ENCODE data around the gene NFATC1. TPM values are rescaled to one million over a fixed set of nuclear protein-coding genes. Genes with fewer than 3 reads are reported as not detected.

The NFATC1 gene
- total RNA-seq, 4 donors from 2014 or later: 10.1 to 15.0 (median 12.7) TPM

DNA sequence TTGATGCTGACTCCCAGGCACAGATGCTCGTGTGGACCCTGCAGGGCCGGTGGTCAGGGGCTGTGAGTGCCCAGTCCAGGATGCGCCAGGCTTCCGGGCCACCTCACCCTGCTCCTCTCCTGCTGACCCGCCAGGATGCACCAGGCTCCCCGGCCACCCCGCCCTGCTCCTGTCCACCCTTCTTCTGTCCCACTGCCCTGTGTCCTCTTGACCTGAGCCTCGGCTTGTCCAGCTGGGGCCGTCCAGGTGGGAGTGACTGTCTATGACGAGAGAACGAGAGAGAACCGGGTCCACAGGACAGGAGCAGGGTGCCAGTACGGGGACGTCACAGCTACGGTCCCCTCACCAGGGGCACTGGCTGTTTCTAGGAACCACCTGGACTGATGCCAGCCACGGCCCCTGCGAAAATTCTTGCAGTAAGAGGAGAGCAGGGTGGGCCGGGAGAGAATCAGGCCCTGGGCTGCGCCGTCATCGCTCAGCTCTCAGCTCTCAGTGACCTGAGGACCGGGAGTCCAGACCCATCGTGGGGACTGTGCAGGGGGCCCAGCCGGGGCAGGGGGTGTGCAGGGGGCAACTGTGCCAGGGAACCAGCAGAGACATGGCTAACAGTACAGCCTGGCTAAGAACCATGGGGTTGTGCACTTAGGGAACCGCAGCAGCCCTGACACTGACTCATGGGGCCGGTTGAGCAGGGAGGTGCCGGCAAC lies 12.9 kb upstream of the NFATC1 start:
- no peaks in the 10 kb centered on the region for H3K4me1 ChIP-seq
- no peak for DNase-seq
- H3K9me3 ChIP-seq: no peaks in the 10 kb centered on the region
- no peak overlapping the region for H3K27ac ChIP-seq
- H3K36me3 ChIP-seq: no peaks in the 10 kb centered on the region
- TF ChIP-seq, protein P1, sequence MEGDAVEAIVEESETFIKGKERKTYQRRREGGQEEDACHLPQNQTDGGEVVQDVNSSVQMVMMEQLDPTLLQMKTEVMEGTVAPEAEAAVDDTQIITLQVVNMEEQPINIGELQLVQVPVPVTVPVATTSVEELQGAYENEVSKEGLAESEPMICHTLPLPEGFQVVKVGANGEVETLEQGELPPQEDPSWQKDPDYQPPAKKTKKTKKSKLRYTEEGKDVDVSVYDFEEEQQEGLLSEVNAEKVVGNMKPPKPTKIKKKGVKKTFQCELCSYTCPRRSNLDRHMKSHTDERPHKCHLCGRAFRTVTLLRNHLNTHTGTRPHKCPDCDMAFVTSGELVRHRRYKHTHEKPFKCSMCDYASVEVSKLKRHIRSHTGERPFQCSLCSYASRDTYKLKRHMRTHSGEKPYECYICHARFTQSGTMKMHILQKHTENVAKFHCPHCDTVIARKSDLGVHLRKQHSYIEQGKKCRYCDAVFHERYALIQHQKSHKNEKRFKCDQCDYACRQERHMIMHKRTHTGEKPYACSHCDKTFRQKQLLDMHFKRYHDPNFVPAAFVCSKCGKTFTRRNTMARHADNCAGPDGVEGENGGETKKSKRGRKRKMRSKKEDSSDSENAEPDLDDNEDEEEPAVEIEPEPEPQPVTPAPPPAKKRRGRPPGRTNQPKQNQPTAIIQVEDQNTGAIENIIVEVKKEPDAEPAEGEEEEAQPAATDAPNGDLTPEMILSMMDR (IDR thresholded peaks at IDR 0.05): no peak
- no peak for TF ChIP-seq POLR2A (IDR thresholded peaks at IDR 0.05)
- no peak overlapping the region for H3K4me3 ChIP-seq (replicated peaks in 1 of 3)
- intact Hi-C loops (cut with DNase I): no loop called here
- WGBS, 2 donors: 52 to 71% methylated on average over 6 to 20 of the region's 27 CpGs
- peaks cover under 1% of the 10 kb centered on the region for H3K27me3 ChIP-seq

DNA sequence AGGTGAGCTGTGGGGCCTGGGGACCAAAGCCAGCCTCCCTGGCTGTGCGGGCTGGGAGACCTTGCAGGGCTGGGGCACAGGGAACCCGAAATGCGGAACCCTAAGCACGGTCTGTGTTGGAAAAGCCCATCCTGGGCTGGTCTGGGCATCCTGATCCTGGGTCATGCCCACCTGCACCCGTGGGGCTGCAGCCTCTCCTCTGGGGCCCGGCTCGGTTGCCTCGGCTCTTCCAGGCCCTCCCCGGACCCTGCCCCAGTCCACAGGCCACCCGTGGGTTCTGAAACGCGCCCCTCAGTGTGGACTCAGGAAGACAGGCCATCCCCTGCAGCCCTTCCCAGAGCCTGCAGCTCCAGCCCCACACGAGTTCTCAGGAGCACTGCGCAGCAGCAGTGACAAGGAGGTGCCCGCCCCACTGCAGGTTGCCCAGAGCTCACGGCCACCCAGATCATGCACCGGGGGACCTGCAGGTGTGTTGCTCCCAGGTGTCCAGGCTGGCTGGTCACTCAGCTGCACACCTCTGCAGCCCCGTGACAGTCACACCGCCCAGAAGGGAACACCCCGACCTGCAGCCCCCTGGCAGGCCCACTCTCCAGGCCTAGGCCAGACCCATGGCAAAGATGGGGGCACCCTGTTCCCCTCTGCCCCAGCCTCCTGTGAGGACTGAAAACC lies 12.2 kb upstream of the NFATC1 start:
- Histone ChIP-seq H3K9me3 (no peaks in the 10 kb centered on the region), H3K36me3 (no peaks in the 10 kb centered on the region), H3K27me3 (peaks cover 7% of the 10 kb centered on the region), H3K4me1 (no peaks in the 10 kb centered on the region), H3K27ac (no peak overlapping the region), H3K4me3 (replicated peaks in 1 of 3) (no peak overlapping the region)
- 82 to 89% methylated on average over 10 to 13 of the region's 20 CpGs for WGBS, 2 donors
- intact Hi-C loops (cut with DNase I): no loop called here
- no peak for TF ChIP-seq POLR2A (IDR thresholded peaks at IDR 0.05)
- no peak for DNase-seq

DNA sequence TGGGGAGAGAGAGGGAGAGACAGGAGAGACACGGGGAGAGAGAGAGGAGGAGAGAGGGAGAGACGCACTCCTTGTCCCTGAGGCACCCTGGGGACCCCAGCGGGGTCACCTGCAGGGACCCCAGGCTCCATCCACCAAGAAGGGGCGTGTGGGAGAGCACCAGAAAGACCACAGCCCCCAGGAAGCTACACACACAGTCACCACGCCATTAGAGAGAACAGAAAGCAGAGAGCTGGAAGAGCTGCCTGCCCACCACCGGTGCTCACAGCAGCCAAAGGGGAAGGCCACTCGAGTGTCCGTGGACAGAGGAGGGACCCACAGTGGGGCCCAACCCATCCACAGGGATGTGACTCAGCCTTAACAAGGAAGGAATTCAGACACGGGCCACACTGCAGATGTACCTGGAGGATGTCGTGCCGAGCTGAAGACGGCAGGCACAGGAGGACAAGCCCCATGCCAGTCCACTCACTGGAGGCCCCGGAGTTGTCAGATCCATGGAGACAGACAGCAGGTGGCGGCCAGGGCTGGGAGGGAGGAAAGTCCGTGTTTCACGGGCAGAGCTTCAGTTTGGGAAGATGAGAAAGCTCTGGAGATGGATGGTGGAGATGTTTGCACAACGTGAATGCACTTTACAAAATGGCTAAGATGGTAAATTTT lies 11.5 kb upstream of the NFATC1 start:
- H3K9me3 ChIP-seq: no peaks in the 10 kb centered on the region
- no peak overlapping the region for H3K4me3 ChIP-seq (replicated peaks in 1 of 3)
- DNase-seq: no peak
- WGBS, 2 donors: 42 to 43% methylated on average over 15 to 17 of the region's 17 CpGs
- TF ChIP-seq, protein P1 (IDR thresholded peaks at IDR 0.05): no peak
- TF ChIP-seq POLR2A (IDR thresholded peaks at IDR 0.05): no peak
- no peak overlapping the region for H3K27ac ChIP-seq
- peaks cover 8% of the 10 kb centered on the region for H3K27me3 ChIP-seq
- no peaks in the 10 kb centered on the region for H3K36me3 ChIP-seq
- intact Hi-C loops (cut with DNase I): no loop called here
- H3K4me1 ChIP-seq: no peaks in the 10 kb centered on the region

DNA sequence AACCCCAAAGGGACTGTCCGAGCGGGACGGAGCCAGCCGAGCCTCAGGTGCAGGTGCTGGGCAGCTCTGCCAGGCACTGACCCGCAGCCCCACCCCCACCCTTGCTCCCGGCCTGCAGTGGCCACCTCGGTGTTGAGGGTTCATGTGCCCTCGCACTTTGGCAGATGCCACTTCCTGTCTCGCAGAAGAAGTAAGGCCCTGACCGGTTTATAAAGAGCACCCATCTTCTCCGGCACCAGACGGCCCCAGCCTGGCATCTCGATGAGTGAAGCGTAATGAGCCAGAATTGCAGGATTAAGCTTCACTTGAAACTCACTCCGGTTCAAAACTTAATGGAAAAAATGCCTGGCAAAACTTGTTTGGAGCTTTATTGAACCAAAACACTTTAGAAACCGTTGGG lies 10.9 kb upstream of the NFATC1 start:
- H3K27me3 ChIP-seq: peaks cover 13% of the 10 kb centered on the region
- no peaks in the 10 kb centered on the region for H3K4me1 ChIP-seq
- intact Hi-C loops (cut with DNase I): no loop called here
- TF ChIP-seq POLR2A (IDR thresholded peaks at IDR 0.05): no peak
- TF ChIP-seq, protein P1 (IDR thresholded peaks at IDR 0.05): no peak
- no peak for DNase-seq
- H3K36me3 ChIP-seq: no peaks in the 10 kb centered on the region
- 70 to 75% methylated on average over 16 of the region's 16 CpGs for WGBS, 2 donors
- no peak overlapping the region for H3K27ac ChIP-seq
- no peak overlapping the region for H3K4me3 ChIP-seq (replicated peaks in 1 of 3)
- no peaks in the 10 kb centered on the region for H3K9me3 ChIP-seq

DNA sequence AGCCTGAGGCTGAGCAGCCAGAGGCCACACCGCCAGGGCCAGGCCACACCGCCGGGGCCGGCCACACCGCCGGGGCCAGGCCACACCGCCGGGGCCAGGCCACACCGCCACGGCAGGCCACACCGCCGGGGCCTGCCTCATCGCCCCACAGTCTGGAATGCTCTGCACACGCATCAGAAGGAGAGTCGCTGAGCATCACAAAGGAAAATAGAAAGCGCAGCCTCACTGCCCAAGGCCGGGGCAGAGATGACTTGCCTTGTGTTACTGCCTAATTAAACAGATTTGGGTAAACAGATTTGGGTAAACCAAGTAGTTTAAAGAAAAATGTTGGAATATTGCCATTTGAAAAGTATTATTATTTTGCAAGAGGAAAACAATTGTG lies 10.4 kb upstream of the NFATC1 start:
- Histone ChIP-seq H3K4me3 (replicated peaks in 1 of 3) (no peak overlapping the region), H3K9me3 (no peaks in the 10 kb centered on the region), H3K27ac (no peak overlapping the region), H3K4me1 (no peaks in the 10 kb centered on the region), H3K27me3 (peaks cover 13% of the 10 kb centered on the region), H3K36me3 (no peaks in the 10 kb centered on the region)
- DNase-seq: no peak
- 75 to 93% methylated on average over 11 to 17 of the region's 17 CpGs for WGBS, 2 donors
- TF ChIP-seq, protein P1 (IDR thresholded peaks at IDR 0.05): no peak
- TF ChIP-seq POLR2A (IDR thresholded peaks at IDR 0.05): no peak
- intact Hi-C loops (cut with DNase I): no loop called here

Measured in thyroid gland (tissue), 4 donors.